ENCODE data around the gene CLCNKB.

GRCh38 chr1:16038620-16038912 lies 5.0 kb upstream of the CLCNKB start:
- TF ChIP-seq, protein P1, sequence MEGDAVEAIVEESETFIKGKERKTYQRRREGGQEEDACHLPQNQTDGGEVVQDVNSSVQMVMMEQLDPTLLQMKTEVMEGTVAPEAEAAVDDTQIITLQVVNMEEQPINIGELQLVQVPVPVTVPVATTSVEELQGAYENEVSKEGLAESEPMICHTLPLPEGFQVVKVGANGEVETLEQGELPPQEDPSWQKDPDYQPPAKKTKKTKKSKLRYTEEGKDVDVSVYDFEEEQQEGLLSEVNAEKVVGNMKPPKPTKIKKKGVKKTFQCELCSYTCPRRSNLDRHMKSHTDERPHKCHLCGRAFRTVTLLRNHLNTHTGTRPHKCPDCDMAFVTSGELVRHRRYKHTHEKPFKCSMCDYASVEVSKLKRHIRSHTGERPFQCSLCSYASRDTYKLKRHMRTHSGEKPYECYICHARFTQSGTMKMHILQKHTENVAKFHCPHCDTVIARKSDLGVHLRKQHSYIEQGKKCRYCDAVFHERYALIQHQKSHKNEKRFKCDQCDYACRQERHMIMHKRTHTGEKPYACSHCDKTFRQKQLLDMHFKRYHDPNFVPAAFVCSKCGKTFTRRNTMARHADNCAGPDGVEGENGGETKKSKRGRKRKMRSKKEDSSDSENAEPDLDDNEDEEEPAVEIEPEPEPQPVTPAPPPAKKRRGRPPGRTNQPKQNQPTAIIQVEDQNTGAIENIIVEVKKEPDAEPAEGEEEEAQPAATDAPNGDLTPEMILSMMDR (conservative IDR thresholded peaks at IDR 0.05), result no peak
- no peak for TF ChIP-seq EZH2 (IDR thresholded peaks at IDR 0.05; ENCODE audit: low read depth)

Data from PC-9 (cell line).